GM18858 (cell line): ENCODE data around the gene TALDO1.
"Not testable (repeated sequence)": the region's sequence is repeated elsewhere in the genome, so short reads cannot be mapped to it uniquely, and the experiment has no call there.

Experiments
- ATAC-seq: cut with Tn5 transposase; IDR thresholded peaks from one replicate; pipeline ENCODE4 v1.9.1; 2021; ENCODE audit not compliant: unreplicated experiment

The TALDO1 gene

DNA sequence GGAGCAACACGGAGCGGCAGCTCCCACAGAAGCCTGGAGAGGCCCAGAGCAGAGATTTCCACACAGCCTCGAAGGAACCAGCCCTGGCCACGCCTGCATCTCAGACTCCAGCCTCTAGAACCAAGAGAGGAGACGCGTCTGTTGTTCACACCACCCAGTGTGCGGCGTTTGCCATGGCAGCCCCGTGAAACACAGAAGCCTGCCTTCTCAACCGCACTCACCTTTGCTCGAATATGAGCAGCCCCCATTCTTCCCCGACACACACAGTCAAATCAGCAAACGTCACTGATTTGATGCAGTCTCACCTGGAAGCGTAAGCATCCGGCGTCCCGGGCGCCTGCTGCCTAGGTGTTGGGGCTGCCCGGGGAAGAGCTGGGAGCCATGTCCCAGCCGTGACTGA is 14.2 kb upstream of the TALDO1 start:
- no peak for ATAC-seq

DNA sequence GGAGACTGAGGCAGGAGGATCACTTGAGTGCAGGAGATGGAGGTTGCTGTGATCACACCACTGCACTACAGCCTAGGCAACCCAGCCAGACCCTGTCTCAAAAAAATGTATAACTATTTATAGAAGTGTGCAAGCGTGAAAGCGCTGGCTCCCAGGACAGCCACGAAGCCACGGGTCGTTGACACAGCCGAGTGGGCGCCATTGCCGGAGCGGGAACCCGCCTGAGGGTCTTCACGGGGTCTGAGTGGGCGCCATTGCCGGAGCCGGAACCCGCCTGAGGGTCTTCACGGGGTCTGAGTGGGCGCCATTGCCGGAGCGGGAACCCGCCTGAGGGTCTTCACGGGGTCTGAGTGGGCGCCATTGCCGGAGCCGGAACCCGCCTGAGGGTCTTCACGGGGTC is 12.7 kb upstream of the TALDO1 start:
- ATAC-seq = not testable (repeated sequence)

DNA sequence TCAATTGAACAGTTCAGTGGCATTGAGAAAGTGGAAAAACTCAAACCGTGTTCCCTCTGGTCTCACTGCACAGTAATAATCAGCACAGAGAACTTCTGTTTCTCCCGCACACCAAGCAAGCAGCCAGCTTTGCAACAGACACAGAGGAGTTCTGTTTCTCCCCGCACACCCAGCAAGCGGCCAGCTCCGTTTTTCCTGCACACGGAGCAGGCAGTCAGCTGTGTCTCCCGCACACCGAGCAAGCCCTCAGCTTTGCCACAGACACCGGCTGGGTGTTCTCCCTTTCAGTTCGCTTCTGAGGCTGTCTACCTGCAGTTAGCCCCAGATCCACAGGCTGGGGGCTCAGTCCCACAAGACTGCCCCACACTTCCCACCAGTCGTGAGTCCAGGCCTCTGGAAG is 9.9 kb upstream of the TALDO1 start:
- ATAC-seq = no peak

DNA sequence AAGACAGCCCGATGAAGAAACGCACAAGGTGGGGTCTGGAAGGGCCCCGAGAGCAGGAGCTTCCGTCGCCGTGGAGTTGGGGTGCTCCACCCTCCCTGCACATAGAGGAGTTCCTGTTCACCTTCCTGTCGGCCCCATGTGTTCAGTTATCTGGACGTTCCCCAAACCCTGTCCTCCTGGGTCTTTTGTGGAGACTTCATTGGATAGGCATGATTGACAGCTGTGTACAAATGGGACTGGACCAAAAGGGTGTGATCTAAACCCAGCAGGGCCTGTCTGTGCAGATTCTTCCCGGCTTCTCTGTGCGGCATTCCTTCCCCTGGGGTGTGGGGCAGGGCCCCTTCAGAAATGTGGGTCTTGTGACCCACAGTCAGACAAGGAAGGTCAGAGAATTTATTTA is 9.4 kb upstream of the TALDO1 start:
- not testable (repeated sequence) for ATAC-seq

DNA sequence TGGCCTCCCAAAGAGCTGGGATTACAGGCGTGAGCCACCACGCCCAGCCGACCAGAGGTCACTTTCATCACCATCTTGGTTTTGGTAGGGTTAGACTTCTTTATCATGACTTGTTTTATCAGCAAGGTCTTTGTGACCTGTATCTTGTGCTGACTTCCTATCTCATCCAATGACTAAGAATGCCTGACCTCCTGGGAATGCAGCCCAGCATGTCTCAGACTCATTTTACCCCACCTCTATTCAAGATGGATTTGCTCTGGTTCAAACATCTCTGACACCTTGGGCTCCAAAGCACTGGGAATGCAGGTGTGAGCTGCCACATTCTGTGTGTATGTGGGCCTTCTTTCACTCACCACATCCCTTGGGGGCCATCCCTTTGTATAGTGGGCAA is 5.1 kb upstream of the TALDO1 start:
- no peak for ATAC-seq

DNA sequence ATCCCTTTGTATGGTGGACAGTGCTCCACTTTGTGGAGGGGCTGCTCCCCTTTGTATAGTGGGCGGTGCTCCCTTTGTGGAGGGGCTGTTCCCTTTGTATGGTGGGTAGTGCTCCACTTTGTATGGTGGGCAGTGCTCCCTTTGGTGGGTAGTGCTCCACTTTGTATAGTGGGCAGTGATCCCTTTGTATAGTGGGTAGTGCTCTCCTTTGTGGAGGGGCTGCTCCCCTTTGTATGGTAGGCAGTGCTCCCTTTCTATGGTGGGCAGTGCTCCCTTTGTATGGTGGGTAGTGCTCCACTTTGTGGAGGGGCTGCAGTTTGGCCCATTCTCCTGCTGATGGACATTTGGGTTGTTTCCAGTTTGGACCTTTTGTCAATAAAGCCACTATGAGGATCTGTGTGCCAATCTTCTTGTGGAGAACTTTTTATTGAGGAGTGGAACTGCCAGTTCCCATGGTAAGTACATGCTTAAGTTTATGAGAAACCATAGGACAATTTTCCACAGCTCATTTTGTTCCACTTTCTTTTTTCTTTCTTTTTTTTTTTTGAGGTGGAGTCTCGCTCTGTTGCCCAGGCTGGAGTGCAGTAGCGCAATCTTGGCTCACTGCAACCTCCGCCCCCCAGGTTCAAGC is 4.6 kb upstream of the TALDO1 start:
- no peak for ATAC-seq

DNA sequence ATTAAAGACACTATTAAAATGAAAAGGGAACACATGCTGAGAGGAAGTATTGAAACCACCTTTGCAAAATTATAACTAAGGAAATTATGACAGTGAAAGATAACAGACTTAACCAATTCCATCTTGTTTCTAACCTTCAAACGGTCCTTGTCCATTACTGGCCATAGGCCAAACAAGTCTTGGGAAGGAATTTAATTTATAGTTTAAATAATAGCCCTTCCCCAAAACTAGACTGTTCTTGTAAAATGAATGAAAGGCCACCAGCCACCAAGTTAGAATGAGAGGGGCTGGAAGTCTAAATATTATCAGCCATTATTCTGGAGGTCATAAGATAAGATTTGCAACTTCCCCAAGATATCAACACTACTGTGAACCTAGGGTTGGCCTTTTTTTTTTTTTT is 1.8 kb upstream of the TALDO1 start:
- no peak for ATAC-seq

DNA sequence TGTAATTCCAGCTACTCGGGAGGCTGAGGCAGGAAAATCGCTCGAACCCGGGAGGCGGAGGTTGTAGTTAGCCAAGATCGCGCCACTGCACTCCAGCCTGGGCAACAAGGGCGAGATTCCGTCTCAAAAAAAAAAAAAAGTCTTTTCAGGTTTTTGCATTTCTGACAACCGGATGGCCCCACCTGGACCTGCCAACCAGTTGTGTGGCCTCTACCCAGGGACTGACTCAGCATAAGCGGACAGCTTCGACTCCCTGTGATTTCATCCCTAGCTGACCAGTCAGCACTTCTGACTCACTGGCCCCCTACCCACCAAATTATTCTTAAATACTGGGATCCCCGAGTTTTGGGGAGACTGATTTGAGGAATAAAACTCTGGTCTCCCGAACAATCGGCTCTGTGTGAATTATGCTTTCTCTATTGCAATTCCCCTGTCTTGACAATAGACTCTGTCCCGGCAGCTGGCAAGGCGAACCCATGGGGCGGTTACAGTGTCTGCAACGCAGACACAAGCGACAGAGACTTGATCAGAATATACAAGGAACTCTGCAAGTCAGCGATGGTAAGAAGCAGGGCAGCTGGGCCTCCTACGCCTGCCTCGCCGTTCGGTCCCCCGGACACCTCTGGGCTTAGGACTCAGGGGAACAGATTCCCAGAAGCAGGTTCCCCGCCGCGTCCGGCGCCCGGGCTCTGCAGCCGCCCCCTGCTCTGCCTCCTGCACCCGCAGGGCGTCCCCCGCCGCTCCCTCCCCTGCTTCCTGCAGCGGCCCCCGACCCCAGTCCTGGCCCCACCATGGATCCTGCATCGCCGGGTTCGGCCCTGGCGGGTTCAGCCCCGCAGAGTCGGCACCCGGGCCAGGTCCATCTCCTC is 741 bp upstream of the TALDO1 start:
- peak; percentile 8 for ATAC-seq

DNA sequence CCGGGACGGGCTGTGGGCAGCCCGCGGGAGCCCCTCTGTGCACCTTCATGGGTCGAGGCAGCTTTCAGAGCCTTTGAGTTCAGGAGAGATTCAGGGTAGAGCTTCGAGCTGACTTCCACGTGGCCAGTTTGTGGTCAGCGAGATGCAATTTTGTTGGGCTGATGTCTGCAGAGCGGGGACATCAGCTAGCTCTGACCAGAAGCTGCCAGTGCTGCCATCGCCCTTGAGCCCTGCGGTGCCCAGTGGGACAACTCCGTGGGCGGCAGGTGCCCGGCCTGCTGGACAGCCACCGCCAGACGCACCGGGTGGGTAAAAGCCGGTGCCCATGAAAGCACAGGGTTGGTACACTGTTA is 719 bp downstream of the TALDO1 start:
- no peak for ATAC-seq

DNA sequence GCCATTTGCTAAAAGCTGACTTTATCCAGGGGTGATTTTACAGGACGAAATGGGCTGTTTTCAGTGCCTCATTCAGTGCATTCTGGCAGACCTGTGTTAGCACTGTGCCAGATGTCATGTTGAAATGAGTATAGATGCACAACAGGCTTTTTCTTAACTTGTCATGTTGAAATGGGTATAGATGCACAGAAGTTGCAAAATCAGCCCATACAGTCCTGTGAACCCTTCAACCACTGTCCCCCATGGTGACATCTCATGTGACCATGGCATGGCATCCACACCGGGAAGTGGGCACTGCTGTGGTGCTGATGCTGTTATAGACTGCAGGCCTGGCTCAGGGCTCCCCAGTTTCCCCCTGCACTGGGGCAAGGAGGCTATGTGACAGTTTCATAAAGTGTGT is 2.5 kb downstream of the TALDO1 start:
- ATAC-seq = no peak

DNA sequence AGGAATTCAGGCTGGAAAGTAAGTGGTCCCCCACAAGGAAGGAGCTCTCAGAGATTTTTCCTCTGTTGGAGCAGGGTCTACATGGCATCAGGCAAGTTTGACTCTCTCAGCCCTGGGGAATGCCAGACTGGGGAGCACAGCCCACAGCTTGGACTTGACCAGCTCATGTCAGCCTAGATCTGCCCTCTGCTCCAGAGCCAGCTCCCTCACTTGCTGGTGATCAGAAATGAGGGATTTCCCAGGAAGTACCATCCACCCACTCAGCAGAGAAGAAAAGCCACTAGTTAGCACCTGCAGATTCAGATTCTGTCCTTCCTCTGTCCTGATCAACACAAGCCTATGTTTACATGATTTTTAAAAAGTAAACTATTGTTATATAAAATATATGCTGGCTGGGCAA is 13.0 kb downstream of the TALDO1 start:
- ATAC-seq = no peak

DNA sequence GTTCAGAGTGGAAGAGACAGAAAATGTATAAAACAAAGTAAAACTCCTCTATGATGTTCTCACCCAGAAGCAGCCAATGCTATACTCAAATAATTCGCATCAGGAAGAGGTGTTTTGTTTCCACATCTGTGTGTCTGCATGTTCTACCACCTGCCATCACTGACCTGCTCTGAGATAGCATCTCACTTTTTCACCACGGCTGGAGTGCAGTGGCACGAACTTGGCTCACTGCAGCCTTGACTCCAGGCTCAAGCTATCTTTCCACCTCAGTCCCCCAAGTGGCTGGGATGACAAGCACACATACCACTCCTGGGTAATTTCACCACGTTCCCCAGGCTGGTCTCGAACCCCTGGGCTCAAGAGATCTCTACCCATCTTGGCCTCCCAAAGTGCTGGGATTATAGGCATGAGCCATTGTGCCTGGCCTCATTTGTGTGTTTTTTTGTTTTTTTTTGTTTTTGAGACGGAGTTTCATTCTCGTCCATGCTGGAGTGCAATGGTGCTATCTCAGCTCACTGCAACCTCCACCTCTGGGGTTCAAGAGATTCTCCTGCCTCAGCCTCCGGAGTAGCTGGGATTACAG is 14.4 kb downstream of the TALDO1 start:
- ATAC-seq = no peak

DNA sequence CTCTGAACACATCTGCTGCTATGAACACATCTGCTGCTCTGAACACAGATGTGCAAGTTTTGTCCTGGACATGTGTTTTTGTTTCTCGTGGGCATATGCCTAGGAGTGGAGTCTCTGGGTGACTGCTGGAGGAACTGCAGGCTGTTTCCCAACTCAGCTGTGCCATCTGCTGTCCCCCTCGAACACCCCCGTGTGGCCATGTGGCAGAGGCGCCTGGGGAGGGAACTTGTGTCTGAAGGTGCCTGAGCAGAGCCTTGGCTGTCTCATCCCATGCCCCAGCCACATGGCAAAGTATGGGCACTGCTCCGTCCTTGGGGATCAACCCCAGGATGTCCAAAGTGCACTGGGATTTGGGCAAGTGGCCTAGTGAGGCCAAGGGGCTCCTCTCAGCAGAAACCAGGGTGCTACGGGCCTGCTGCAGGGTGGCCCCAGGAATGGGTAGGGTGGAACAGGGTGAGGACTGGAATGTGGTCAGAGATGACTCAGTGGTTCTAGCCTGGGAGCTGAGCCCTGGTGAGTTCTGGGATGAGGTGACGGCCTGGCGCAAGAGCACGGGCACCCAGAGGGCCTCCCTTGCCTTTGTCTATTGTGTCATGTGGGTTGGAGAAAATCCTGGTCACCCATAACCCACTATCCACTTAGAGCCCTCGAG is 15.3 kb downstream of the TALDO1 start:
- no peak for ATAC-seq

DNA sequence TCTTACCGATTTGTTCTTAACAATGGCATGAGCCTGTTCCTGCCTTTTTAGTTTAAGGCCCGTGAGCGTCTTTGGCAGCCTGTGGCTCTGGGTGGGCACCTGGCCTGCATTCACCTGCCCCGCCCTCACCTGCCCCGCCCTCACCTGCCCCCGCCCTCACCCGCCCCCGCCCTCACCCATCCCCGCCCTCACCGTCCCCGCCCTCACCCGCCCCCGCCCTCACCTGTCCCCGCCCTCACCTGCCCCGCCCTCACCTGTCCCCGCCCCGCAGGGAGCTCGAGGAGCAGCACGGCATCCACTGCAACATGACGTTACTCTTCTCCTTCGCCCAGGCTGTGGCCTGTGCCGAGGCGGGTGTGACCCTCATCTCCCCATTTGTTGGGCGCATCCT is 15.8 kb downstream of the TALDO1 start:
- ATAC-seq = no peak

DNA sequence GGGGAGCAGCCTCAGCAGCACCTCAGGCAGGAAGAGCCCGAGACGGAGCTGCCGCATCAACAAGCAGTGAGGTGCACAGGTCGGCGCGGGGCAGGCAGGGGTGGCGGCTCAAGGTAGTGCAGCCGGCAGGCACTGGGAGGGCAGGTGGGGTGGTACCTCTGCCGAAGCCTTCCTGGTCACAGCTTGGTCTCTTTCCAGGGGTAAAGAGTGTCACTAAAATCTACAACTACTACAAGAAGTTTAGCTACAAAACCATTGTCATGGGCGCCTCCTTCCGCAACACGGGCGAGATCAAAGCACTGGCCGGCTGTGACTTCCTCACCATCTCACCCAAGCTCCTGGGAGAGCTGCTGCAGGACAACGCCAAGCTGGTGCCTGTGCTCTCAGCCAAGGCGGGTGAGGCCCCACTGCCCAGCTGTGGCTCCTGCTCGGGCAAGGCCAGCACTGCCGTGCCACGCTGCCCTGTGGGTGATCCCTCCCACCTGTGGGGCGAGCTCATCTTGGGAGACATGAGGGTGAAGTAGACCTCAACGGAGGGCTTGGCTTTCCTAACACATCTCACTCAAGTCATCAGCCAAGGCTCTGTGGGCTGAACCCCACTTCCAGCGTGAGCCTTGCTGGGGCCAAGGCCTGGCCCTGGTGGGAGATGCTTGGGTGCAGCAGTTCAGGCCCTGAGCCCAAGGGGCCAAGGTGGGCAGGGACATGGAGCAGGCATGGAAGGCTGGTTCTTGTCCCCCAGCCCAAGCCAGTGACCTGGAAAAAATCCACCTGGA is 16.5 kb downstream of the TALDO1 start:
- ATAC-seq = no peak

DNA sequence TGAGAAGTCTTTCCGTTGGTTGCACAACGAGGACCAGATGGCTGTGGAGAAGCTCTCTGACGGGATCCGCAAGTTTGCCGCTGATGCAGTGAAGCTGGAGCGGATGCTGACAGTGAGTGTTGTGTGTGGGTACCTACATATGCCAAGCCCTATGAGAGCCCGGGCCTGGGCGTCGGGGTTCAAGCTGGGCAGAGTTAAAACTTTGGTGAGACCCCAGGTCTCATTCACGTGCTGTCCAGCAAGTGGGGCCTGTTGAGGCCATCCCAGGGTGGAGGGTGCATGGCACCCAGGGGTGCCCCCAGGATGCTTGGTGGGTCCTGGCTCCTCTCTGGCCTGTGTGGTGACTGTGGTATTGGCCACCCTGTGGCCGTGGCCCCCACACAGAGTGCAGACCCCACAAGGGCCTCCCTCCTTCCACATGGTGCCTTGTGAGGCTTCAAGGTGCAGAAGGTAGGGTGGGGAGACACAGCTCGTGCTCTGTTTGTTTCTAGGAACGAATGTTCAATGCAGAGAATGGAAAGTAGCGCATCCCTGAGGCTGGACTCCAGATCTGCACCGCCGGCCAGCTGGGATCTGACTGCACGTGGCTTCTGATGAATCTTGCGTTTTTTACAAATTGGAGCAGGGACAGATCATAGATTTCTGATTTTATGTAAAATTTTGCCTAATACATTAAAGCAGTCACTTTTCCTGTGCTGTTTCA is 17.2 kb downstream of the TALDO1 start:
- no peak for ATAC-seq

DNA sequence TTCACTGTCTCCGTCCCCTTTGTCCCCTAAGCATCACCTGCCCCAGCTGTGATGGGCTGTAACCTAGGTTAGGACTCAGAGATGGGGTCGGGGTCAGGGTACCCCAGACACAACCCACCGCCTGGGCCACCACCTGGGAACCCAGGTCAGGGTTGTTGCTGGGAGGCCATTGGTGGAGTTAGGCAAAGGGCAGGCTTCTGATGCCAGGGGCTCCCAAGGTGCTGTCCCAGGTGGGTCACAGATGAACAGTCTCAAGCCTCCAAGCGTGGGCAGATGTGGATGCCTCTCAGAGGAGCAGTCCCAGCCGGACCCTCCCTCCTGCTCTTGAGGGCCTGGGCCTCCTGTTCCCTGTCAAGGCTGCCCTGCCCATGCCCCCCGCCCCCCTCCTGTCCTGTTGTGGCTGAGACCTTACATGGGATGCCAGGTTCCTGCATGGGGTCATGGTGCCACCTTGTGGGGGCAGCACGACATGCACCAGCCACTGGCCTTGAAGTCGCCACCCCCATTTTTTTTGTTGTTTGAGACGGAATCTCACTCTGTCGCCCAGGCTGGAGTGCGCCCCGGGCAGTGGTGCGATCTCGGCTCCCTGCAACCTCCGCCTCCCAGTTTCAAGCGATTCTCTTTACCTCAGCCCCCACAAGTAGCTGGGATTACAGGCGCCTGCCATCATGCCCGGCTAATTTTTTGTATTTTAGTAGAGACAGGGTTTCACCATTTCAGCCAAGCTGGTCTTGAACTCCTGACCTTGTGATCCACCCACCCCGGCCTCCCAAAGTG is 17.9 kb downstream of the TALDO1 start:
- ATAC-seq = no peak

DNA sequence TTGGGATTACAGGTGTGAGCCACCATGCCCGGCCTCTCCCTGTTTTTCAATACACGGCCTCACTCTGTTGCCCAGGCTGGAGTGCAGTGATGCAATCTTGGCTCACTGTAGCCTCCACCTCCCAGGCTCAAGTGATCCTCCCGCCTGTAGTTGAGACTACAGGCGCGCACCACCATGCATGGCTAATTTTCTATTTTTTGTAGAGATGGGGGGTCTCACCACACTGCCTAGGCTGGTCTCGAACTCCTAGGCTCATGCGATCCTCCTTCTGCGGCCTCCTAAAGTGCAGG is 18.5 kb downstream of the TALDO1 start:
- ATAC-seq = no peak

DNA sequence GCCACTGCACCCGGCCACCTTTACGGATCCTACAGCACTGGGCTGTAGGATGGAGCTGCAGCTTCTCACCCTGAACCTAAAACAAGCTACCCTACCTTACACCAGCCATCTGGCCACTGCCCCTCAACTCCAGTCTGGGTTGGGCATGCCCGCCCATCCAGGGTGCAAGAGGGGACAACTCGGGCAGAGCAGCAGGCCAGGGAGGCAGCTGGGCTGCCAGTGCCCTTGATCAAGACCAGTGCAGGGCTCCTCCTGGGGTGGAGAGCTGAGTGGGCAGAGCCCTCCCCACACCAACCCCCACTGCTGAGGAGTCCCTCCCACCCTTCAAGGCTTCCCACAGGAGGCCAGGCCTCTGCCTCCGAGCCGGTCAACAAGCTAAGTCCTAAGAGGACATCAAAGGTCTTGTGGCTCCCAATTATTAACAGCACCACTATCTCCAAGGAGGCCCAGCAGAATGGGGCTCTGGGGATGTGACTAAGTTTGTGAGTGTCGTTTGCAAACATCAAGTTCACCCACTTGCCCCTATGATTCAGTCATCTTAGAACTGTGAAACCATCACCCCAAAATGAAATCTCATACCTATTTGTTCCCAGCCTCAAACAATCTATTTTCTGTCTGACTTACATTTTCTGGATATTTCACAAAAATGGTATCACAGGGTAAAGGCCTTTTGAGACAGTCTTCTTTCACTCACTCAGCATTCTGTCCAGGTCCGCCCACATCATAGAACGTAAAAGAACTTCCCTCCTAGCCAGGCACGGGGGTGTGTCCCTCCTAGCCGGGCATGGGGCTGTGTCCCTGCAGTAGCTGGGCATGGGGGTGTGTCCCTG is 19.1 kb downstream of the TALDO1 start:
- ATAC-seq = no peak
